ENCODE data around the gene BLTP2. TPM values are rescaled to one million over a fixed set of nuclear protein-coding genes. Genes with fewer than 3 reads are reported as not detected.

Gene BLTP2
- total RNA-seq, 1 experiment from 2014 or later, result 137 TPM

- Histone ChIP-seq H4K20me1 (ENCODE audit: control insufficient read depth, insufficient read depth, insufficient read length) (no peaks in the 10 kb centered on the region), H3K14ac (ENCODE audit: insufficient read depth, low read length) (no peak overlapping the region), H4K5ac (ENCODE audit: insufficient read length, low read depth, low read length) (no peak overlapping the region), H3K79me2 (ENCODE audit: insufficient read depth, low read length) (no peaks in the 10 kb centered on the region), H2BK20ac (ENCODE audit: low read depth, low read length, poor library complexity, severe bottlenecking) (no peak overlapping the region), H3K27me3 (ENCODE audit: insufficient read depth, low read length) (no peaks in the 10 kb centered on the region), H3K4ac (ENCODE audit: low read depth, low read length) (no peak overlapping the region), H2BK15ac (ENCODE audit: low read depth, low read length) (no peak overlapping the region), H2AK5ac (ENCODE audit: insufficient read length, low read length) (no peak overlapping the region), H3T11ph (ENCODE audit: low read length) (no peak overlapping the region), H3K18ac (ENCODE audit: insufficient read length, low read depth, low read length) (no peak overlapping the region), H3K4me1 (ENCODE audit: insufficient read depth, low read length) (no peaks in the 10 kb centered on the region), H3K27ac (ENCODE audit: insufficient read length, low read depth, low read length) (no peak overlapping the region), H3K9ac (ENCODE audit: extremely low read depth, insufficient read length, low read length) (no peak overlapping the region), H2BK12ac (ENCODE audit: insufficient read length, low read depth, low read length) (no peak overlapping the region), H3K9me3 (ENCODE audit: control insufficient read depth, low read depth, low read length) (no peaks in the 10 kb centered on the region), H2BK5ac (ENCODE audit: insufficient read length, low read length) (no peak overlapping the region), H4K8ac (replicated peaks; ENCODE audit: insufficient read length, low read depth, low read length) (no peak overlapping the region), H3K23ac (ENCODE audit: insufficient read length, low read depth, low read length) (no peak overlapping the region), H3K79me1 (ENCODE audit: insufficient read depth, low read depth, low read length, poor library complexity, severe bottlenecking) (no peaks in the 10 kb centered on the region), H3K56ac (ENCODE audit: insufficient read length, low read depth, low read length) (no peak overlapping the region), H3K4me2 (ENCODE audit: insufficient read depth, insufficient read length, low read length) (no peak overlapping the region), H2AFZ (ENCODE audit: low read length) (no peak overlapping the region), H3K23me2 (ENCODE audit: insufficient read length, low read depth, low read length, poor library complexity, severe bottlenecking) (no peaks in the 10 kb centered on the region), H4K91ac (ENCODE audit: insufficient read length, low read depth, low read length) (no peak overlapping the region), H2BK120ac (ENCODE audit: low read depth, low read length, poor library complexity, severe bottlenecking) (no peak overlapping the region)
- no peak for DNase-seq
- Mint-ChIP-seq H3K36me3 (ENCODE audit: insufficient read depth in 1 of 3, low read depth in 3 of 3) (peaks cover 55 to 94% (median 85%) of the 10 kb centered on the region in 3 experiments; a peak in 6 of 7 replicates), H3K4me3 (no peak overlapping the region), H3K27ac (no peak overlapping the region), H3K27me3 (ENCODE audit: low read depth) (no peaks in the 10 kb centered on the region), H3K4me1 (no peaks in the 10 kb centered on the region), H3K9me3 (no peaks in the 10 kb centered on the region)
- no CpG with 5 or more reads among the region's 3 CpGs for WGBS (ENCODE audit: extremely low coverage, insufficient read length, low lambda C conversion rate)
- no peak for TF ChIP-seq CTCF (conservative IDR thresholded peaks at IDR 0.05)
These were observed 30.5 kb upstream of the BLTP2 start for GRCh38 chr17:28675490-28675889.
